ENCODE measurements around the gene TRIP13.
A peak's percentile ranks its signal among the peaks of the same experiment; 100 is the strongest.
"Not testable (repeated sequence)": the region's sequence is repeated elsewhere in the genome, so short reads cannot be mapped to it uniquely, and the experiment has no call there.

Gene TRIP13

GRCh38 chr5:937151-937924, 44.7 kb downstream of the TRIP13 start:
- no peak for DNase-seq (ENCODE audit: low spot score)

GRCh38 chr5:939368-939767, 46.7 kb downstream of the TRIP13 start:
- no peak for DNase-seq (ENCODE audit: low spot score)

GRCh38 chr5:940741-941140, 48.1 kb downstream of the TRIP13 start:
- not testable (repeated sequence) for DNase-seq (ENCODE audit: low spot score)

GRCh38 chr5:943201-943917, 50.7 kb downstream of the TRIP13 start:
- peak; percentile 2 for DNase-seq (ENCODE audit: low spot score)

GRCh38 chr5:943918-944620, 51.4 kb downstream of the TRIP13 start:
- DNase-seq (ENCODE audit: low spot score) = peak; percentile 14

GRCh38 chr5:944621-944927, 51.9 kb downstream of the TRIP13 start:
- DNase-seq (ENCODE audit: low spot score) = no peak

- DNase-seq (ENCODE audit: low spot score) = peak; percentile 3
These were observed 52.5 kb downstream of the TRIP13 start for GRCh38 chr5:944992-945685.

- peak; percentile 62 for DNase-seq (ENCODE audit: low spot score)
These were observed 53.2 kb downstream of the TRIP13 start for GRCh38 chr5:945691-946551.

GRCh38 chr5:946720-947625, 54.3 kb downstream of the TRIP13 start:
- DNase-seq (ENCODE audit: low spot score) = peak; percentile 7

GRCh38 chr5:947626-948471, 55.2 kb downstream of the TRIP13 start:
- peak; percentile 13 for DNase-seq (ENCODE audit: low spot score)

GRCh38 chr5:948472-949274, 56.0 kb downstream of the TRIP13 start:
- DNase-seq (ENCODE audit: low spot score) = peak; percentile 6

GRCh38 chr5:949275-949543, 56.5 kb downstream of the TRIP13 start:
- no peak for DNase-seq (ENCODE audit: low spot score)

- peak; percentile 4 for DNase-seq (ENCODE audit: low spot score)
These were observed 57.3 kb downstream of the TRIP13 start for GRCh38 chr5:949815-950560.

GRCh38 chr5:951940-952596, 59.4 kb downstream of the TRIP13 start:
- peak; percentile 11 for DNase-seq (ENCODE audit: low spot score)

GRCh38 chr5:952597-953271, 60.0 kb downstream of the TRIP13 start:
- DNase-seq (ENCODE audit: low spot score) = peak; percentile 7

GRCh38 chr5:953535-954449, 61.1 kb downstream of the TRIP13 start:
- peak; percentile 3 for DNase-seq (ENCODE audit: low spot score)

All from iPS-NIHi11 (cell line).